Stimulated activated CD8-positive, alpha-beta memory T cell treated with anti-CD3 and anti-CD28 coated beads, Interleukin-12 subunit alpha, Interleukin-12 subunit beta, amount 100 ng/mL, for 24 hours (primary cell): Measurements from ENCODE around the gene ETV3.
"Not testable (repeated sequence)": the region's sequence is repeated elsewhere in the genome, so short reads cannot be mapped to it uniquely, and the experiment has no call there.

Source experiments
- DNase-seq: peaks from one replicate; pipeline ENCODE4 v3.0.0-alpha.2; 2020; ENCODE audit errors: extremely low read depth

The ETV3 gene

DNA sequence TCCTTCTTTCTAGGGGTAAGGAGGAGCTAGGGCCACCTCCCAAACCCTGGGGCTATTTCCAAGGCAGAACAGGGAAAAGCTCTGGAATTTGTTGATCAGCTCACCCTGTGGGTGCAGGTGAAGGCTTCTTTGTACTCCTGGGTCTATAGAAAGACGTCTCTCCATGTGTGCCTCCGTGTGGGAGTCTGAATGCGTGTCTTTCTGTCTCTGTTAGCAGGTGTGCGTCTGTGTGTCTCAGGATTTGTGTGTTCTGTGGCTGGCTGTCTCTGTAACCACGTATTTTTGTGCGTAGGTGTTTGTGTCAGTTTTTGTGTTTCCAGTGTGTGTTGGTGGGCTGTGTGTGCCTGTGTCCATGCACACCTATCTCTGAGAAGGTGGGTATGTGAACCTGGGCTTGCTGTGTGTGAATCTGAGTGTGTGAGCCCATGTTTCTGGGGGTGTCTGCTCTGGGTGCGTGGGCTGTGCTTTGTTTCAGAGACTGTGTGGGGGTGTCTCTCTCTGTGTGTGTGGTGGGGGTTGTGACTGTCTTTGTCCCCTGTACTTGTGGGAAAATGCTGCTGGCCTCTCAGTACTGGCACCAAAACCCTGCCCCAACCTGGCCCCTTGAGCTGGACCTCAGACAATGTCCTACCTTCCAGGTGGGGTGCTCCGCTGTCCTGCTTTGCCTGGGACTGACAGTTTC lies 25.9 kb downstream of the ETV3 start:
- DNase-seq: no peak

DNA sequence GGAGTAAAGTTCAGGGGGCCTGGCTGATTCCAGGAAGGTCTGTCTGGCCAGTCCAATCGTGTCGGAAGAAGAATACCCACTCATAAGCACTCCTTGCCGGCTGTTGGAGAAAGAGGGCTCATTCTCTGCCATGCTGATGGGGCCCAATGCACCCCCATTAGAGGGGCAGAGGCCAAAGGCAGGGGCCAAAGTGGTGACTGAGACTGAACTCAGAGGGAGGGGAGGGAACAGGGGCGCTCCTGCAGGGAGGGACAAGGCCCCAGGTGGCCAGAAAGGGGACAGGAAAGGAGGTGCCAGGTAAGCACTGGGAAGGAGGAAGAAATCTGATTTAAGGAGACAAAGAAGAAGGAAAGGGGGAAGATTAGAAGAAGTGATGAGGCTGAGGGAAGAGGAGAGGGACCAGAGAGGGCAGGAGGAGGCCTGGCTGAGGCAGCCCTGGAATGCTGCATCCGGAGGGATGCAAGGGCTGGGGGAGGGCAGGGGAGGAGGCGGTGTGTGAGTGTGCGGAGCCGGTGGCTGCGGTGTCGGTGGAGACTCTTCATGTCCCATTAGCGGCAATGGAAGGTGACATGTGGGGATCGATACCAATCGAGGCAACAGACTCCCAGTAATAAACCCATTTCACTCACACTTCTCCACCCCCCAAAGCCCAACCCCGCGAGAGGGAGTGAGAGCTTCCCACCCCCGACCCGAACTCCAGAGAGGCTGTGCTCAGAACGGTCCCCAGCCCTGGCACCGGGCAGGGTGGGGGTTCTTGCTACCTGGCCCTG lies 26.6 kb downstream of the ETV3 start:
- no peak for DNase-seq

DNA sequence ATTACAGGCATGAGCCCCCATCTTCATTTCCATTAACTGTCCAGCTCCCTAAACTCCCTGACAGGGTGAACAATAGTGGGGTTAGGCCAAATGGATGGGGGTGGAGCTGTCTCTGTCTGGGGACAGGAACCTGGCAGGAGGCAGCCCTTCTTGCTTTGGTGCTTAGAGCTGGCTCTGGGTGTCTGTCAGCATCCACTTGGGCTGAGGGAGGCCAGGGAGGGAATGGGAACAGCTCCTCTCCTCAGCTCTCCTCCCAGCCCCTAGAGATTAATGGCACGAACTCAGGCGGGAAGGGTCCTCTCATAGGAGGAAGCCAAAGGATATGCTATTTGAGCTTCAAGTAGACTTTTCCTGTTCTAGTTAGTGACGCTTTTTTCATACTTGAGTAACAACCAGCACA lies 27.5 kb downstream of the ETV3 start:
- no peak for DNase-seq

DNA sequence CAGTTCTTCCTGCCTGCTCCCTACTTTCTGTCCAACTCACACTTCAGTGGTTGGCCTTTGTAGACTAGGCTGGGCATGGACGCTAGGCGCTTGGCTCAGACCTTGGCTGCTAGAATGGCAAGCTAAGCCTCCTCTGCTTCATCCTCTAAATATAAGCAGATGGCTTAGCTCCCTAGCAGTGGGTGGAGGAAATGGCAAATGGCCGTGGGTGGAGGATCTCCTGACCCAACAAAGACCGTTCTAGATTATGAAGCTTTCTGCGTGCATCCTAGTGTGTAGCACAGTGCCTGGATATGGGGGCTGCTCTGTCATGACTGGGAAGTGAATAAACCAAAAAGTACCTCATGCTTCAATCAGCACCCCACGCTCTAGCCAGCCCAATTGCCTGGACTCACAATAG lies 28.2 kb downstream of the ETV3 start:
- no peak for DNase-seq

DNA sequence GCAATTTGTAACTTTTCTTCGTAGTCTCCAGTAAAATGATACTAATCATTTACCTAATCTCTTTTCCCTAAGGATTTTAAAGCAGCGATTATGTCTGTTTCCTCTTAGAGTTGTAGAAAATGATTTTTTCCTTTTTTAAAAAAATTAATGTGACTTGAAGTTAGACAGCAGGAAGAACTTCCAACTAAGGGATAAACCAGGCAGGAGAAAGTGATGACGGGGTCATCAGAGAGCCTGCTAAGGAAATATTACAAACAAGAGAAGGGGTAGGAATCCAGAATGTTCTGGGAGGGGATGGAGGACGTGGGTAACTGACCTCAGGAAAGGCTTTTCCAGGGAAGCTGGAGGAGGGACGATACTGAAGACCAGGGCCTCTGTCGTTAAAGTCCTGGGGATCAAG lies 29.7 kb downstream of the ETV3 start:
- no peak for DNase-seq

DNA sequence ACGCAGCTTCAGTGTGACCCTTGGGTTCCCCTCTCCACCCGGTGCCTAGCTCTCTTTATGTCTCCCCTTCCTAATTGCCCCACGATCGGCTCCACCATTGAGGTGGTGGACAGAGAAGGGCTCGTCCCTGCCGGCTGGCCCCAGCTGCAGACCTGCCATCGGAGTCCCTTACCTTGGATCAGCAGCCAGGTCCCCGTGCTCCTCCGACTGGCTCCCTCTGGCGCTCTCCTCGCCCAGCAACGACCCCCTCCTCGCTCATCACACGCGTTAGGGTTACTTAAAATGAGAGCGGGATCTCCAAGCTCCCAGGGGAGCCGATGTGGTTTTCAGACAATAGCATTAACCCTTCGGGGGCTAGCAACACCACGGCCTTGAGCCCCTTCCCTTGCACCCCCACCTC lies 30.5 kb downstream of the ETV3 start:
- DNase-seq: no peak

DNA sequence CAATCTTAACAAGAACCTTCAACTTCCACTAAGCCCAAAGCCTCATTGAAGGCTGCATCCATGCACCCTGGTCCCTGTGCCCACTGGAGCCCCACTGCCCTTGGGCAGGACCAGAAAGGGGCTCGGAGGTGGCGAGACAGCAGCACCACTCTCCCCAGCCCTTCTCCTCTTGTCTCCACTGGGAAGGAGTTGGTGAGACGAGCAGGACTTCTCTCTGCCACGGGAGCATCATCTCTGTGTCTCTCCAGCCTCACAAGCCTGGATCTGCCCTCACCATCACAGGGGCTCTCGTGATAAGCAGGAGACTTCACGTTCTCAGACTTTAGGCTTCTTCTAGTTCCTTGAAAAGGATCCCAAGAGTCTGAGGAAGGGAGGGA lies 31.4 kb downstream of the ETV3 start:
- DNase-seq: no peak

DNA sequence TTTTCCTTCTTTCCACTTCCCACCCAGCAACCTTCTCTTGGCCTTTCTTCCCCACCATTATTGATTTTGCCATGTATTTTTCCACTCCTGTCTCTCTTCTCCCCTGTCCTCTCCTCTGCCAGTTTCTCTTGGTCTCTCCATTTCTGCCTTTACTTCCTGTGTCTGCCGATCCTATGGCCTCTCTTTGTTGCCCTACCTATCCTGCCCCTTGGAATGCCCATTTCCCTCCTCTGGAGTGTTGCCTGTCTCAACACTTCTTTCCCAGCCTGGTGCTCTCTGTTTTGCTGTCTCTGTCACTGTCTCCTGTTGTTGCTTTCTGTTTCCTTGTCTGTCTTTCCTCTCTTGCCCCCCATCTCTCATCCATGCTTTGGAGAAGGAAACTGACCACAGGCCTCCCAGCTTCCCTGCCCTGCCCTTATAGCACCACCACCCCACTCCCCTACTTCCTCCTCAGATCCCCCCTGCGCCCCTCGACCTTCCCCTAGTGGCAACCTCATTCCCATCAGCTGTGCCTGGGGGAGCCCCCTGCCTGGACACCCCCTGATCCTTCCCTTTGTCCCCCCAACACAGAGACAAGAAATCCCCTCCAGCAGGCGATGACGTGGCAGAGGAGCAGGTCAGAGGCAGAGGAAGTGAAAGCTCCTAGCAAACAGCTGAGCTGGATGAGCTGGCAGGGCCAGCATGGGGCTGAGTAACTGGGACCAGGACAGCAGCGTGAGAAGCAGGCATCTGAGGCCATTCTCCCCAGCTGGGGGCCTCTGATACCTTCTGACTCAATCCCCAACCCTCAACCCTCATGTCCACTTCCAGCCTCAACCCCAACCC lies 32.0 kb downstream of the ETV3 start:
- no peak for DNase-seq

DNA sequence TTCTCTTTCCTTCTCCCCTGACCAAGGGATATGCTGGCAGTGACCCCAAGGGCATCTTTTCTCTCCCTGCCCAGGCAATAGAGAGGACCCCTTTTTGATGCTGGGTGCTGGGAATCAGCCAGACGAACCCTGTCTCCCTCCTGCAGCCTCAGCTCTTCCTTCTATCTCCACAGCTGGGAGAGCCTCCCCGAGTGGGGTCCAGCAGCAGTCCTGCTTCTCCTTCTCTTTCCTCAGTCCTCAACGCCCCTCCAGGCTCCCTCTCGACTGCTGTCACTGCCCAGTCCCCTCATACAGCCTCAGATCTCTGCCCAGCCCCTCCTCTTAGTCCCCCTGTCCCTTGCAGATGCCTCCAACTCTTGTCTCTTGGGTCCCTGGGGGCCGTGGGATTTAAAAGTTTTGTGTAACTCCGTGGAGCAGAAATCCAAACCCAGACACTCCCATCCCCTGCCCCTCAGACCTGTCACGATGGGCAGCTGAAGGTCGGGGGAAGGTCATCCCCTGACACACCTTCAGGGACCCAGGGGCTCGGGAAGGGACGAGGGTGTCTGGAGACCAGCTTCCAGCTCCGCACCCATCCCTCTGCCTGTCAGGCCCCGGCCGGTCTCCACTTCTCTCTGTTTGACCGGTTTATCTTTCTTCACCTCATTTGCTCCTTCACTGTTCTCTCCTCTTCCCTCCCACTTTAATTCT lies 32.8 kb downstream of the ETV3 start:
- no peak for DNase-seq

DNA sequence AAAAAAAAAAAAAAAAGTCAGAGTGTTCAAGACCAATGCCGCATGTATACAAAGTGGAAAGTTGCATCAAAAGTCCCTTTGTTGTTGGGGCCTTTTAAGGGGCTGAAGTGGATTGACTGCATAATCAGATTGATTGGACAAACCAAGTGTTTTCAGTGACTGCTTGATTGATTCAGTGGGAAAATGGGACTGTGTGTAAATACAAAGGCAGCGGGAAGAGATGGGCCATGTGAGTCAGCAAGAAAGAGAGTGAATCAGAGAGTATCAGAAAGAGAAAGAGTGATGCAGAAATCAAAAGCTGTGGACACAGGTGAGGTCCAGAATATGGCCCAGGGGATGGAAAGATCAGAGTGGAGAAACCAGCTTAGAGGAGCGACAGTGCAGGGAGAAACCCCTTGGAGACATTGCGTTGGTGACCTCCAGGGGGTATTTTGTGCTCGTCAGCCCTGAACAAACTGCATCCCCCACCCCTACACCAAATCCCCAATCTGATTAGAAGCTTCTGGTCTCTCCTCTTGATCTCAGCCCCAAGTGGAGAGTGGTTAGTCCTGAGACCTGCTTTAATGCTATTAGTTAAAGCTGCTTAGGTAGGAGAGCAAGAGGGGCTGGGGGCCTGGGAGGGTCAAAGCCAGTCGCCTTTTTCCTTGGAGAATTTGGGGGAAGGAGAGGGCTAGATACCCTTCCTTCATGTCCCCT lies 33.4 kb downstream of the ETV3 start:
- DNase-seq: no peak

DNA sequence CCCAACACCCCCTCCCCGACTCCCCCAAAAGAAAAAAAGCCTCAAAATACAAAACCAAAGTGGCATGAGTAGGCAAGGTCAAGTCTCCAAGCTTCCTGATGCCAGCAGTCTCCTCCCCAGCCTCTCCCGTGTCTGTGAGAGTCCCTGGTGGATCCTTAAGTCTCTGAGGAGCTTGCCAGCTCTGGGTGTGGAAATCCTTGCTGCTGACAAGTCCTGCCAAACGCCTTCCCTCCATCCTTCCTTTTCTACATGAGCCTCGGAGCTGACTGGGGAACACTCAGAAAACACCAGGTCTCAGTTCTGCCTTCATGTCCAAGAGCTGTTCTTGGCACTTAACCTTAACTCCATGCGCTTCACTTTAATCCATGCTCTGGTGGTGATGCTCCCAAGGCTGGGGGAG lies 34.9 kb downstream of the ETV3 start:
- DNase-seq: no peak

DNA sequence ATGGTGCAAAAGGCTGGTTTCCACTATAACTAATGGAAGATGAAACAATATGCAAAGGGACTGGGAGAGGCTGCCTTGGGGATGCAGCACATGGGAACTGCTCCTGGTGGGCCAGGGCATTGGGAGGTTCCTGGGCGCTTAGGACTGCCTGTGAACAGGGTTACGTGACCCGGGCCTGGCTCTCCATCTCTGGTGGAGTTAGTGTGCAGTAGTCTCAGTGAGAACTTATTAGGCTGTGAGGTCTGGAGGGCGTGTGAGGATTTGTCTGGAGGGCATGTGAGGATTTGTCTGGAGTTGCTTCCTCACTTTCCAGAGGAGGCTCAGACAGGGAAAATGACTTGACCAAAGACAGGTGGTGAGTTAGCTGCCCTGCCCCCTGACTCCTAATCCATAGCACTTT lies 37.0 kb downstream of the ETV3 start:
- DNase-seq: no peak

DNA sequence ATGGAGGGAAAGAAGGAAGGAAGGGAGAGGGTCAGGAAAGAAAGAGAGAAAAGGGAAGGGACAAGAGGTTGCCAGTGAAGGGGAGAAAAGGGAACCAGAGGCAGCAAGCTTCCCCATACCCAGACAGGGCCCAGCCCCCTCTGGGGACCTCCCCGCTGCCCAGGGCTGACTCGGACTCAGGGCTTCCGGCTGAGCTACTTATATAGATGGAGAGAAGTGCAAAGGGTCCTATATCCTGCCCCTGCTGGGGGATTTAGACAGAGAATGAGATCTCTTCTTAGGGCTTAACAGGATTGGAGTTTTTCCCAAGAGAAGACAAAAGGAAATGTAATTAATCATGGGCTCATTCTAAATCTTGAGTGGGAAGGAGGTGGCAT lies 38.6 kb downstream of the ETV3 start, which contains the start of gene ETV3L:
ETV3L (minus strand) TSS at position 176 of the 377 bp plus-strand sequence. CDS start 285 bp downstream, outside the sequence.
- DNase-seq: no peak

DNA sequence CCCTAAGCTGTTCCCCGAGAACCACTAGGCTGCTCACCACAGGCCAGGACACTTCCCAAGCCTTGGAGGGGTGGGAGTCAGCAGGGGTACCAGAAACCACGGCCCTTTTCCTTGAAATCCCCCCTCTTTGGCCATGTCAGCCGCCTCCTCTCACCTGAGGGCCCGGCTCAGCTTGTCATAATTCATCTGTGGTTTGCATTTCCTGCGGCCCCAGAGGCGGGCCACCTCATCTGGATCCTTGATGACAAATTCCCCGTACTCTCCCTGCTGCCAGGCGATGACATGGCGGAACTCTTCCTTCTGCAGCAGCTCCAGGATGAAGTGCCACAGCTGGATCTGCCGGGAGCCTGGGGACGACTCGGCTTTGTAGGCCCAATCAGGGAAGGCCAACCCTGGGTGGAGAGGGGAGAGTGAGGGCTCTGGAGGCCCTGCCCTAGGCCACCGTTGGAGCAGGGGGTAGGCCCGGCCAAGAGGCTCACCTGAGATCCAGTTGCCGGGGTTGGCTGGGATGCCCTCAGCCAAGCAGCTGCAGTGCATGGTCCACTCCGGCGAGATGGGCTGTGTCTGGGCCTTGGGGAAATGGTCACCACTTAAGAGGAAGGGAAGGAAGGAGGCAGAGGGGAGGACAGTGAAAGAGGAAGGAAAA lies 39.1 kb downstream of the ETV3 start:
- DNase-seq: not testable (repeated sequence)

DNA sequence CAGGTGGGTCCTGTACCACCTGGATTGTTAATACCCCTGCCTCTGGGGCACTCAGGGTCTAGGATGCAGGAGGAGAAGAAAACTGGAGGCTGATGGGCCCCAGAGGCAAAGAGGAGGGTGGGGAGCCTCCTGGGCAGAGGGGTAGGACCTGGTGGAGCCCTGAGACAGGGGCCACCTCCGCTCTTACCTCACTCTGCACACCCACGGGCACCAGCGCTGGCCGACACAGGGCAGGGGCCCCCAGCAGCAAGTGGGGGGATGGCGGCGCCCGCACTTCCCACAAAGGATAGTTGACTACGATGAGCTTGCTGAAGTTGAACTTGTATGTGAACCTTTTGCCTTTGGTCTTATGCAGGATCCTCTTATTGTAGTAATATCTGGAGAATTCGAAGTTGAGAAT lies 39.7 kb downstream of the ETV3 start:
- no peak for DNase-seq

DNA sequence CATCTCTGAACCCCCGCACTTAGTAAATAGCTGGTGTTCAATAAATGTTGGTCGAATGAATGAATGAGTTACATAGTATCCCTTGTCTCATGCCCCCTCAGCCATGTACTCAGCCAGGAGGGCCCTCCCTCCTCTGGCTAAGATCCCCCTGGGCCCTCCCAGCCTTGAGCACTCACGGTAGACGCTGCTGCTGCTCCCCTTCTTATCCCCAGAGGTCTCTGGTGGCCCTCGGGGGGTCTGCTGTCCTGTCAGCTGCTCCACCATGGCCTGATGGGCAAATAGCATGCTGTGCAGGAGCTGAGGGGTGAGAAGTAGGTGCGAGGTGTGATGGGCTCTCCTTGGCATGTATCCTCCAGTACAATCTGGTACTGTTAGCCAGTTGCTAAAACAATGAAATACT lies 40.5 kb downstream of the ETV3 start:
- no peak for DNase-seq

DNA sequence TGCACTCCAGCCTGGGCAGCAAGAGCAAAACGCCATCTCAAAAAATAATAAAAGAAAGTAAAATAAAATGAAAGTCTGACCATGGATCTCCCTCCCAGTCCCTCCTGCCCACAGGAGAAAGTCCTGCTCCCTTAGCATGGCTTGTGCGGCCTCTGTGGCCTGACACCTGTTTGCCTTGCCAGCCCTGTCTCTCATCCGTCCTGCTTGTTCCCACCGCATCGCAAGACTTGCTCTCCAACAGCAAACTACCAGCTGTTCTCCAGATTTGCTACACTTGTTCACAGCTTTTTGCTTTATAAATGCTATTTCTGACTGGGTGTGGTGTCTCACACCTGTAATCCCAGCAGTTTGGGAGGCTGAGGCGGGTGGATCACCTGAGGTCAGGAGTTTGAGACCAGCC lies 41.3 kb downstream of the ETV3 start:
- no peak for DNase-seq

DNA sequence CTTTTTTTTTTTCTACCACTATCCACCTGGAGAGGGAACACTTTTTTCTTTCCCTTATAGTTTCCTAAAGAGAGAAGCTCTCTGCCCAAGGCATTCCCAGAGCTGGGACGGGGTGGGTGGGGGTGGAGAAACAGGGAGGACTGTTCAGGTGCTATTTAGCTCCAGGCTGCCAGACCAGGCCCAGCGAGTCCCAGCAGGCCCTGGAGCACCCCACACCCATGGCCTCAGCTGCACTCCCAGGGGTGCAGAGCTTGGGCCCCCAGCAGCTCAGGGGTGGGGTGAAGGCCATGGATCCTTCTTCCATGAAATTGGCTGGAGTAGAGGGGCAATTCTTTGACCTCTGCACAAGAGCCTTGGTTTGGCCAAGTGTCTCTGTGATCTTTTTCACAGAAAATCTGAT lies 42.6 kb downstream of the ETV3 start:
- DNase-seq: no peak

DNA sequence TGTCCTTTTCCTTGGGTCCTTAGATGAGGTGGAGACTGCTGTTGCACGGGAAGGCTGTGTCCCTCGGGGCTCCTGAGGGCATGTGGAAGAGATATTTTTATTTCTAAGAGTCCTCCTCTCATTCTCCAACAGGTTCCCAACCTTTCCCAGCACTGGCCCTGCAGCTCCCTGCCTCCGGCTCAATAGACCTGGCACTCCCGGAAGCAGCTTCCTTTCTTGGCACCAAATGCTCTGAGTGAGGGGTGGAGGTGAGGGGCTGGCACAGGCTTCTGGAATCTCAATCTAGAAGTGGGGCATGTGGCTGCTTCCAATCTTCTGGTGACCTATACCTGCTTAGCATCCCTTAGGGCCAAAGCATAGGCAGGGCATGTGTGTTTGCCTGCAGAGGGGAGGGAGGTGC lies 43.1 kb downstream of the ETV3 start:
- DNase-seq: no peak

DNA sequence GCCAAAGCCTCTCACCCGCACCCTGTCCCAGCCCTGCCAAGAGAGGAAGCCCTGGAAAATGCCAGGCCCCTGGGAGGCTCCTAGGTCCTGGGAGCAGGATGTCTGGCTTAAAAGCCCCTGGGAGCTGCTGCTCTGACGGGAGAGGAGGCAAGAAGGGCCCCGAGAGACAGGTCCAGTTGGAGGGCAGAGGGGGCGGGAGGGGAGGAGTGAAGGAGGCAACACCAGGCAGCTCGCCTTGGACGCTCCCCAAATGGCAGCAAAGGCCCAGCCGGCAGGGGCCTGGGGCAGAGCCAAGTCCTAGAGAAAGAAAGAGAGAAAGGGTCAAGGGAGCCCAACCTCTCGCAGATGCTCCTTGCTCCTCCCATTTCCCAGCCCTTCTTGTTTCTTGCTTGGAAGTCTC lies 45.4 kb downstream of the ETV3 start:
- DNase-seq: no peak

DNA sequence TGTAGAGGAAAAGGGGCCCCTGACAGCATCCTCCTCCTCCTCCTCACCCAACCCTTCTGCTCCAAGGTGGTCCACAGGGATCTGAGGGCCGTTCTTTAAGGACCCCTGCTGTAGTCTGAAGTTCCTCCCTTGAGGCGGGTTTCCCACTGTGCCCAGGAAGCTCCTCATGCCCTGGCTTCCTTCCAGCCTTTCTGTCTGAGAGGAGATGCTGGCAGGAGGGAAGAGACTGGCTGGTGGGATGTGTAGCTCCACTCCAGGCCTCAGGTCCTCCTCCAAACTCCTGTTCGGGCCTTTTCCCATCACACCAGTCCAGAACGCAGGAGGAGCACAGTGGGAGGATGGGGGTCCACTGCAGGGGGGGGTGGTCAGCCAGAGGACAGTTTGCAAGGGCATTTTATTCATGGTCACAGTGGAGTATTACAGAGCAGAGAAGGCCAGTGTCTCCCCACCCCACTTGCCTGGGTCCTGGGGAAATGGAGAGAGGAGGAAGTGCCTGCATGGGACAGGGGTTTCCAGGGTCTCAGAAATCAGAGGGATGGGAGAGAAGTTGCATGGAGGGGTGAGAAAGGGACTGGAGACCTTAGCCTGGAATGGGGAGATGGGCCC lies 46.4 kb downstream of the ETV3 start:
- no peak for DNase-seq
